Globus pallidus (tissue), 1 donor: Measurements from ENCODE around the gene FIBCD1.
"Not testable (repeated sequence)": the region's sequence is repeated elsewhere in the genome, so short reads cannot be mapped to it uniquely, and the experiment has no call there.

Experiments used
- DNase-seq: peaks from one replicate; pipeline ENCODE4 v3.0.0-alpha.2; 2015; ENCODE audit warnings: low spot score

FIBCD1 gene

GRCh38 chr9:130973686-130974281 is 34.7 kb upstream of the FIBCD1 start:
- no peak for DNase-seq

GRCh38 chr9:130972957-130973685 is 34.1 kb upstream of the FIBCD1 start:
- no peak for DNase-seq

- no peak for DNase-seq
Observed at GRCh38 chr9:130972277-130972956, 33.4 kb upstream of the FIBCD1 start.

- no peak for DNase-seq
Observed at GRCh38 chr9:130971294-130971849, 32.3 kb upstream of the FIBCD1 start.

GRCh38 chr9:130970855-130971254 is 31.8 kb upstream of the FIBCD1 start:
- DNase-seq = no peak

- no peak for DNase-seq
Observed at GRCh38 chr9:130970052-130970451, 31.0 kb upstream of the FIBCD1 start.

- DNase-seq = no peak
Observed at GRCh38 chr9:130965680-130966079, 26.6 kb upstream of the FIBCD1 start.

- DNase-seq = no peak
Observed at GRCh38 chr9:130963916-130964315, 24.9 kb upstream of the FIBCD1 start.

- no peak for DNase-seq
Observed at GRCh38 chr9:130963337-130963908, 24.4 kb upstream of the FIBCD1 start.

GRCh38 chr9:130962418-130963316 is 23.6 kb upstream of the FIBCD1 start:
- no peak for DNase-seq

- no peak for DNase-seq
Observed at GRCh38 chr9:130961511-130962300, 22.7 kb upstream of the FIBCD1 start.

- DNase-seq = no peak
Observed at GRCh38 chr9:130960522-130961378, 21.7 kb upstream of the FIBCD1 start.

GRCh38 chr9:130959809-130960334 is 20.8 kb upstream of the FIBCD1 start:
- DNase-seq = no peak

GRCh38 chr9:130958564-130958963 is 19.5 kb upstream of the FIBCD1 start:
- DNase-seq = not testable (repeated sequence)

- no peak for DNase-seq
Observed at GRCh38 chr9:130957451-130958203, 18.6 kb upstream of the FIBCD1 start.

- no peak for DNase-seq
Observed at GRCh38 chr9:130956636-130957450, 17.8 kb upstream of the FIBCD1 start.

GRCh38 chr9:130955947-130956621 is 17.0 kb upstream of the FIBCD1 start:
- no peak for DNase-seq
